Panc1 (cell line): Measurements from ENCODE around the gene HPN. TPM values are rescaled to one million over a fixed set of nuclear protein-coding genes. Genes with fewer than 3 reads are reported as not detected.
A peak's percentile ranks its signal among the peaks of the same experiment; 100 is the strongest.

Experiments used
- ATAC-seq: fragments of 200-7000 bp; cut with Tn5 transposase; 2 replicates; pipeline ENCODE4 v1.9.1; 2020; ENCODE audit warnings: mild to moderate bottlenecking, moderate library complexity
- BruUV-seq: library from RNA; stranded (reverse); fragments of 400-500 nt; replicated peaks from 2 replicates; lab custom pipeline; 2021; lab: Mats Ljungman, UMichigan
- CTCF ChIA-PET: fragments of 300-600 bp; sonication (Branson Sonifier 250); formaldehyde crosslinking; loops from one replicate; lab custom pipeline; 2022; ENCODE audit warnings: antibody characterized with exemption; lab: Charles Lee
- POLR2A ChIA-PET: fragments of 300-600 bp; sonication (Branson Sonifier 250); formaldehyde crosslinking; loops from one replicate; lab custom pipeline; 2022; ENCODE audit warnings: antibody characterized with exemption; lab: Charles Lee
- DNase-seq: peaks from one replicate; pipeline ENCODE4 v3.0.0-alpha.2; 2010; ENCODE audit warnings: low read depth, low spot score
- H3K27ac ChIP-seq: 2 replicates; pipeline ENCODE4 v1.5.1; 2011; ENCODE audit warnings: mild to moderate bottlenecking, low read length, inconsistent platforms
- H3K27me3 ChIP-seq: fragments of 200-500 bp; sonication (Bioruptor generic); 2 replicates; pipeline ENCODE4 v1.6.0; 2014; ENCODE audit warnings: low read length, inconsistent platforms; ENCODE audit not compliant: control insufficient read depth, insufficient read depth
- H3K36me3 ChIP-seq: fragments of 200-500 bp; sonication (Bioruptor generic); 2 replicates; pipeline ENCODE4 v1.5.1; 2014; ENCODE audit warnings: inconsistent platforms, mild to moderate bottlenecking, low read length, moderate library complexity; ENCODE audit not compliant: control insufficient read depth, insufficient read depth
- H3K4me1 ChIP-seq: 2 replicates; pipeline ENCODE4 v1.5.1; 2011; ENCODE audit warnings: inconsistent platforms, mild to moderate bottlenecking, low read length, moderate library complexity; ENCODE audit not compliant: control insufficient read depth, insufficient read depth
- H3K4me3 ChIP-seq, 2 experiments: 2 replicates each; pipeline ENCODE4 v1.5.1; 2011 to 2012; ENCODE audit warnings: low read depth in 2 of 2, low read length in 2 of 2, mild to moderate bottlenecking in 2 of 2, inconsistent platforms in 1 of 2, moderate library complexity in 1 of 2
- H3K9me3 ChIP-seq: fragments of 200-500 bp; sonication (Bioruptor generic); 2 replicates; pipeline ENCODE4 v1.5.1; 2014; ENCODE audit warnings: low read depth, mild to moderate bottlenecking, inconsistent platforms, low read length, moderate library complexity; ENCODE audit not compliant: control insufficient read depth, insufficient read depth
- POLR2AphosphoS5 ChIP-seq: IDR thresholded peaks from 2 replicates; pipeline ENCODE4 v1.6.1; 2012; ENCODE audit warnings: mild to moderate bottlenecking, low read depth, low read length, moderate library complexity
- SIN3A ChIP-seq: IDR thresholded peaks from 2 replicates; pipeline ENCODE4 v1.6.1; 2012; ENCODE audit warnings: low read depth, mild to moderate bottlenecking, low read length, moderate library complexity, borderline replicate concordance; ENCODE audit not compliant: insufficient read depth
- TCF7L2 ChIP-seq: IDR thresholded peaks from 2 replicates; pipeline ENCODE4 v1.6.1; 2011; ENCODE audit warnings: mild to moderate bottlenecking, low read depth, low read length, inconsistent platforms
- in situ Hi-C: cut with HindIII; loops from 2 replicates; pipeline ENCODE4 v1.10.0; 2016; ENCODE audit warnings: low sequenced_read_pairs, low pct_unique_long_range_greater_than_20kb
- intact Hi-C: fragments of 100-400 bp; cut with micrococcal nuclease; formaldehyde crosslinking; loops from one replicate; pipeline ENCODE4 v1.10.0; 2022; ENCODE audit not compliant: unreplicated experiment
- total RNA-seq: library from RNA; stranded (reverse); gene quantifications from one replicate; pipeline ENCODE4 v1.2.1, GENCODE V29; 2021; ENCODE audit not compliant: unreplicated experiment
- TF ChIP-seq, protein P1 (sequence below): fragments of 450-650 bp; IDR thresholded peaks from 2 replicates; pipeline ENCODE4 v1.5.1; 2017; ENCODE audit warnings: mild to moderate bottlenecking
- TF ChIP-seq, protein P2 (sequence below), 2 experiments: IDR thresholded peaks; 2 replicates each; pipeline ENCODE4 v1.6.1; 2011 to 2012; ENCODE audit warnings: low read depth in 2 of 2, control low read depth in 1 of 2, low read length in 1 of 2, mild to moderate bottlenecking in 1 of 2, moderate library complexity in 1 of 2; ENCODE audit not compliant: insufficient read depth in 1 of 2

Gene HPN
- total RNA-seq, 1 experiment from 2014 or later, result 0.08 TPM

DNA sequence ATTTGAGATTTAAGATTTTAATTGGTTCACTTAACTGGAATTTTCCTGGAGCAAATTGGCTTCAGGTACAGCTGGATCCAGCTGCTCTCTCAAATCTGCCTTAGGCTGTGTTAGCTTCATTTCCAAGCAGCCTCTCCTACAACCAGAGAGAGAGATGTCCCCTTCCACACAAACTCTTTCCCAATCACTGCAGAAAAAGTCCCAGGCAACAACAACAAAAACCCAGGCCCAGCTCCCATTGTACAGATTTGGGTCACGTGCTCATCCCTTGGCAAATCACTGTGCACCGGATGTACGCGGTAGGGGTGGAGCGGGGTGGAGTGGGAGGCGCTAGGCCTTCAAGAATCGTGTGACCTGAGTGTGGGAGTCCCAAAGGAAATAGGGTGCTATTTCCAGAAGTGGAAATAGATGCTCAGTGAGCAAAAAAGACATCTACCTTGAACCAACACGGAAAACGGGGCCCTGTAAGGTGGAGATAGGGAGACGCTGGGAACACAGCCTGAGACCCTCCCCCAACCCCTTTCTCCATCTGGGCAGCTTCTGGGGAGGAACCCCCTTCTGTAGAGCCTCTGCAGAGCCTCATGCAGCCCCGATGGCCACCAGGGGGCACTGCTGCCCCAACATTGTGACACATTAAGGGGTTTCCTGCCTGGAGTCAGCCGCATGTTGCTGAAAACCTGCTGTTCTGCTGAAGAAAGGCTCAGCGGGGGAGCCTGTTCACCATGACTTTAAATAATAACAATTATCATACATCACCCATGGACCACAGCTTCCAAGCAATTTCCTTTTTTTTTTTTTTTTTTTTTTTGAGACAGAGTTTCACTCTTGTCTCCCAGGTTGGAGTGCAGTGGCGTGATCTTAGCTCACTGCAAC is 25.4 kb downstream of the HPN start:
- in situ Hi-C loops (no loop called here), intact Hi-C loops (loop anchor here (5.0 kb wide), 1 partner anchor 70 kb away; the partner anchor contains the start of genes FXYD1 and LGI4)
- Histone ChIP-seq H3K4me3 (no peak overlapping the region), H3K27ac (no peak overlapping the region), H3K27me3 (no peaks in the 10 kb centered on the region), H3K4me1 (no peaks in the 10 kb centered on the region), H3K9me3 (peaks cover 4% of the 10 kb centered on the region; the same call in 1 of the 2 replicates), H3K36me3 (no peaks in the 10 kb centered on the region)
- peak; percentile 95 for ATAC-seq
- TF ChIP-seq, protein P1, sequence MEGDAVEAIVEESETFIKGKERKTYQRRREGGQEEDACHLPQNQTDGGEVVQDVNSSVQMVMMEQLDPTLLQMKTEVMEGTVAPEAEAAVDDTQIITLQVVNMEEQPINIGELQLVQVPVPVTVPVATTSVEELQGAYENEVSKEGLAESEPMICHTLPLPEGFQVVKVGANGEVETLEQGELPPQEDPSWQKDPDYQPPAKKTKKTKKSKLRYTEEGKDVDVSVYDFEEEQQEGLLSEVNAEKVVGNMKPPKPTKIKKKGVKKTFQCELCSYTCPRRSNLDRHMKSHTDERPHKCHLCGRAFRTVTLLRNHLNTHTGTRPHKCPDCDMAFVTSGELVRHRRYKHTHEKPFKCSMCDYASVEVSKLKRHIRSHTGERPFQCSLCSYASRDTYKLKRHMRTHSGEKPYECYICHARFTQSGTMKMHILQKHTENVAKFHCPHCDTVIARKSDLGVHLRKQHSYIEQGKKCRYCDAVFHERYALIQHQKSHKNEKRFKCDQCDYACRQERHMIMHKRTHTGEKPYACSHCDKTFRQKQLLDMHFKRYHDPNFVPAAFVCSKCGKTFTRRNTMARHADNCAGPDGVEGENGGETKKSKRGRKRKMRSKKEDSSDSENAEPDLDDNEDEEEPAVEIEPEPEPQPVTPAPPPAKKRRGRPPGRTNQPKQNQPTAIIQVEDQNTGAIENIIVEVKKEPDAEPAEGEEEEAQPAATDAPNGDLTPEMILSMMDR, result peak; percentile 97
- TF ChIP-seq TCF7L2, result no peak
- no peak for DNase-seq
- BruUV-seq, result no TSS peak
- ChIA-PET CTCF (interaction anchor here (0.5 to 1.6 kb wide), 13 partner anchors 8 to 387 kb away, joined by 3 to 7 read pairs (median 5); partner anchors contain the start of gene LGI4), POLR2A (interaction anchor here (0.6 to 0.7 kb wide), 3 partner anchors 8 to 1236 kb away, joined by 3 to 14 read pairs (median 5); no protein-coding TSS in a partner anchor)

DNA sequence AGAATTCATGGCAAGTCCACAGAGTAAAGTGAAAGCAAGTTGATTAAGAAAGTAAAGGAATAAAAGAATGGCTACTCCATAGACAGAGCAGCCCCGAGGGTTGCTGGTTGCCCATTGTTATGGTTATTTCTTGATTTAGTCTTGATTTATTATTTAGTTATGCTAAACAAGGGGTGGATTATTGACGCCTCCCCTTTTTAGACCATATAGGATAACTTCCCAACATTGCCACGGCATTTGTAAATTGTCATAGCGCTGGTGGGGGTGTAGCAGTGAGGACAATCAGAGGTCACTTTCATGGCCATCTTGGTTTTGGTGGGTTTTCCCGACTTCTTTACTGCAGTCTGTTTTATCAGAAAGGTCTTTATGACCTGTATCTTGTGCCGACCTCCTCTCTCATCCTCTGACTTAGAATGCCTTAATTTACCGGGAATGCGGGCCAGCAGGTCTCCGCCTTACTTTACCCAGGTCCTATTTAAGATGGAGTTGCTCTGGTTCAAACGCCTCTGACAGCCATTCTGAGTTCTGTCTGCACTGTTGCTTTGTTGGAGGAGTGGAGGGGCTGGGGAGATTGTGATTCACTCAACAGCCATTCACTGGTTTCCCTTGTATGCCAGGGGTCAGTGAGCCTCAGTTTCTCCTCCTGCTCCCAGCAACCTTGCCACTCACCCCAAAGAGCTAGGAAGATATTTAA is 27.6 kb downstream of the HPN start:
- peaks cover 4% of the 10 kb centered on the region; the same call in 1 of the 2 replicates for H3K9me3 ChIP-seq
- no peak for ATAC-seq
- no peaks in the 10 kb centered on the region for H3K27me3 ChIP-seq
- no peaks in the 10 kb centered on the region for H3K4me1 ChIP-seq
- ChIA-PET POLR2A (no interaction called here), CTCF (interaction anchor here (0.6 to 0.7 kb wide), 2 partner anchors 22 to 39 kb away, joined by 3 to 5 read pairs; no protein-coding TSS in a partner anchor)
- intact Hi-C loops, result loop anchor here (5.0 kb wide), 1 partner anchor 68 kb away; the partner anchor contains the start of genes FXYD1 and LGI4
- DNase-seq, result no peak
- H3K4me3 ChIP-seq, result peak overlapping the region in 1 of 2 experiments; percentile 10; a peak in 1 of 4 replicates
- H3K36me3 ChIP-seq, result no peaks in the 10 kb centered on the region
- no peak overlapping the region for H3K27ac ChIP-seq
- no peak for TF ChIP-seq SIN3A
- TF ChIP-seq, protein P2, sequence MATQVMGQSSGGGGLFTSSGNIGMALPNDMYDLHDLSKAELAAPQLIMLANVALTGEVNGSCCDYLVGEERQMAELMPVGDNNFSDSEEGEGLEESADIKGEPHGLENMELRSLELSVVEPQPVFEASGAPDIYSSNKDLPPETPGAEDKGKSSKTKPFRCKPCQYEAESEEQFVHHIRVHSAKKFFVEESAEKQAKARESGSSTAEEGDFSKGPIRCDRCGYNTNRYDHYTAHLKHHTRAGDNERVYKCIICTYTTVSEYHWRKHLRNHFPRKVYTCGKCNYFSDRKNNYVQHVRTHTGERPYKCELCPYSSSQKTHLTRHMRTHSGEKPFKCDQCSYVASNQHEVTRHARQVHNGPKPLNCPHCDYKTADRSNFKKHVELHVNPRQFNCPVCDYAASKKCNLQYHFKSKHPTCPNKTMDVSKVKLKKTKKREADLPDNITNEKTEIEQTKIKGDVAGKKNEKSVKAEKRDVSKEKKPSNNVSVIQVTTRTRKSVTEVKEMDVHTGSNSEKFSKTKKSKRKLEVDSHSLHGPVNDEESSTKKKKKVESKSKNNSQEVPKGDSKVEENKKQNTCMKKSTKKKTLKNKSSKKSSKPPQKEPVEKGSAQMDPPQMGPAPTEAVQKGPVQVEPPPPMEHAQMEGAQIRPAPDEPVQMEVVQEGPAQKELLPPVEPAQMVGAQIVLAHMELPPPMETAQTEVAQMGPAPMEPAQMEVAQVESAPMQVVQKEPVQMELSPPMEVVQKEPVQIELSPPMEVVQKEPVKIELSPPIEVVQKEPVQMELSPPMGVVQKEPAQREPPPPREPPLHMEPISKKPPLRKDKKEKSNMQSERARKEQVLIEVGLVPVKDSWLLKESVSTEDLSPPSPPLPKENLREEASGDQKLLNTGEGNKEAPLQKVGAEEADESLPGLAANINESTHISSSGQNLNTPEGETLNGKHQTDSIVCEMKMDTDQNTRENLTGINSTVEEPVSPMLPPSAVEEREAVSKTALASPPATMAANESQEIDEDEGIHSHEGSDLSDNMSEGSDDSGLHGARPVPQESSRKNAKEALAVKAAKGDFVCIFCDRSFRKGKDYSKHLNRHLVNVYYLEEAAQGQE (IDR thresholded peaks at IDR 0.05; ENCODE audit: insufficient read depth in 1 of 2, low read depth in 2 of 2, low read length in 1 of 2), result no peak
- TF ChIP-seq TCF7L2, result no peak
- TF ChIP-seq, protein P1, result no peak
- no peak for TF ChIP-seq POLR2AphosphoS5
- in situ Hi-C loops, result no loop called here
- BruUV-seq, result no TSS peak
